NCI-H1417 (cell line): ENCODE data around the gene NXN.
A peak's percentile ranks its signal among the peaks of the same experiment; 100 is the strongest.
"Not testable (repeated sequence)": the region's sequence is repeated elsewhere in the genome, so short reads cannot be mapped to it uniquely, and the experiment has no call there.

Experiments
- DNase-seq, 3 experiments: peaks; one replicate each; lab custom pipeline; 2025; lab: John Stamatoyannopoulos, UW

Gene NXN

GRCh38 chr17:1006054-1006453 lies 26.5 kb upstream of the NXN start:
- no peak for DNase-seq

GRCh38 chr17:1005361-1005946 lies 25.9 kb upstream of the NXN start:
- DNase-seq: peak in 2 of 3 experiments; percentile 21 to 57

GRCh38 chr17:1004769-1005295 lies 25.3 kb upstream of the NXN start:
- DNase-seq: no peak

GRCh38 chr17:1003972-1004768 lies 24.6 kb upstream of the NXN start:
- DNase-seq: no peak

- no peak for DNase-seq
These were observed 24.0 kb upstream of the NXN start for GRCh38 chr17:1003633-1003971.

- DNase-seq: peak in 2 of 3 experiments; percentile 10 to 15
These were observed 23.4 kb upstream of the NXN start for GRCh38 chr17:1002771-1003555.

GRCh38 chr17:1002412-1002753 lies 22.8 kb upstream of the NXN start:
- no peak for DNase-seq

- no peak for DNase-seq
These were observed 22.2 kb upstream of the NXN start for GRCh38 chr17:1001640-1002411.

GRCh38 chr17:1000597-1001461 lies 21.3 kb upstream of the NXN start:
- DNase-seq: no peak

GRCh38 chr17:998111-998510 lies 18.5 kb upstream of the NXN start:
- no peak for DNase-seq

- DNase-seq: peak; percentile 93 to 97 (median 93)
These were observed 17.2 kb upstream of the NXN start, which contains the start of gene TIMM22 for GRCh38 chr17:996554-997344. TSS of gene TIMM22 (plus strand) at chr17:997129. CDS start at chr17:997143, 14 bp downstream.

- not testable (repeated sequence) for DNase-seq
These were observed 15.7 kb upstream of the NXN start for GRCh38 chr17:995324-995723.

GRCh38 chr17:992933-993332 lies 13.4 kb upstream of the NXN start:
- peak in 1 of 3 experiments; percentile 3 for DNase-seq

- DNase-seq: no peak
These were observed 9.0 kb upstream of the NXN start for GRCh38 chr17:988561-988960.

- DNase-seq: no peak
These were observed 8.4 kb upstream of the NXN start for GRCh38 chr17:987931-988330.

- no peak for DNase-seq
These were observed 6.8 kb upstream of the NXN start for GRCh38 chr17:986322-986929.

- no peak for DNase-seq
These were observed 4.3 kb upstream of the NXN start for GRCh38 chr17:983921-984320.

GRCh38 chr17:981292-981658 lies 1.7 kb upstream of the NXN start:
- no peak for DNase-seq

GRCh38 chr17:980406-981291 lies 1.1 kb upstream of the NXN start:
- DNase-seq: peak; percentile 73 to 85 (median 84)
